Psoas muscle (tissue), 8 donors: ENCODE data around the gene PEX5L. TPM values are rescaled to one million over a fixed set of nuclear protein-coding genes. Genes with fewer than 3 reads are reported as not detected.

Experiments
- ATAC-seq, 4 donors: fragments of 200-7000 bp; cut with Tn5 transposase; one replicate each; pipeline ENCODE4 v1.9.1; 2020; ENCODE audit warnings: moderate library complexity in 3 of 4, mild to moderate bottlenecking in 2 of 4
- DNase-seq, 2 donors: peaks; one replicate each; pipeline ENCODE4 v3.0.0-alpha.2; 2020
- H3K27ac ChIP-seq: fragments of 200-600 bp; one replicate; pipeline ENCODE4 v1.8.0; 2022
- H3K27me3 ChIP-seq, 3 donors: fragments of 200-600 bp in 1 of 3; one replicate each; pipeline versions ENCODE4 v1.6.1 to v1.8.0; 2013 to 2022; ENCODE audit warnings: low read length in 2 of 3, mild to moderate bottlenecking in 2 of 3, moderate library complexity in 1 of 3; ENCODE audit not compliant: insufficient read depth in 3 of 3
- H3K36me3 ChIP-seq, 2 donors: fragments of 200-600 bp in 1 of 2; one replicate each; pipeline versions ENCODE4 v1.6.1 to v1.8.0; 2013 to 2022; ENCODE audit warnings: low read depth in 1 of 2, mild to moderate bottlenecking in 1 of 2, moderate library complexity in 1 of 2; ENCODE audit not compliant: insufficient read depth in 1 of 2
- H3K4me1 ChIP-seq: fragments of 200-600 bp; one replicate; pipeline ENCODE4 v1.8.0; 2022
- H3K4me3 ChIP-seq: fragments of 200-600 bp; one replicate; pipeline ENCODE4 v1.8.0; 2022; ENCODE audit warnings: mild to moderate bottlenecking
- H3K9me3 ChIP-seq: fragments of 200-600 bp; one replicate; pipeline ENCODE4 v1.8.0; 2022
- WGBS, 3 donors: extraction: QIAGEN DNeasy Blood & Tissue Kit; methylation state at CpG; one replicate each; pipeline versions ENCODE4 v1.1.6 to v1.1.7; 2013; 5-methylcytosine and 5-hydroxymethylcytosine counted together
- intact Hi-C, 2 donors: fragments of 100-400 bp; cut with DNase I; formaldehyde crosslinking; loops; one replicate each; pipeline versions ENCODE4 v1.11.0 to v1.14.2; 2022
- polyA plus RNA-seq, 3 donors: library from polyadenylated mRNA; stranded (reverse); fragments of 200-250 nt; gene quantifications; one replicate each; pipeline ENCODE4 v1.2.3, GENCODE V29; 2013
- total RNA-seq, 4 donors: library from RNA; stranded (reverse); fragmentation: NEBNext Ultra II Directional in 2 of 4; extraction: Animal tissue kit (Norgen Biotek cat#: 25700) in 2 of 4; gene quantifications; one replicate each; pipeline versions ENCODE4 v1.2.1 to v1.2.4, GENCODE V29; 2021 to 2023
- TF ChIP-seq, protein P1 (sequence below): fragments of 200-600 bp; IDR thresholded peaks from one replicate; pipeline ENCODE4 v1.8.0; 2022; ENCODE audit warnings: antibody characterized with exemption
- donor health status: healthy with polysubstance abuse.
- donor health status: DM: no; HTN: no; CAD: no; lungs with moderate emphysema.
- donor health status: Bipolar disorder and iron deficiency.
- donor health status: healthy.
- donor health status: DM: yes; HTN: yes; CAD: no.
- donor health status: DM: no; HTN: no; CAD: no.
- donor health status: DM: no; HTN: no; CAD: no.
- donor health status: DM: yes; HTN: yes; CAD: no.

Gene PEX5L
- total and polyA plus RNA-seq, 7 donors: 0.14 TPM; not detected in 6

DNA sequence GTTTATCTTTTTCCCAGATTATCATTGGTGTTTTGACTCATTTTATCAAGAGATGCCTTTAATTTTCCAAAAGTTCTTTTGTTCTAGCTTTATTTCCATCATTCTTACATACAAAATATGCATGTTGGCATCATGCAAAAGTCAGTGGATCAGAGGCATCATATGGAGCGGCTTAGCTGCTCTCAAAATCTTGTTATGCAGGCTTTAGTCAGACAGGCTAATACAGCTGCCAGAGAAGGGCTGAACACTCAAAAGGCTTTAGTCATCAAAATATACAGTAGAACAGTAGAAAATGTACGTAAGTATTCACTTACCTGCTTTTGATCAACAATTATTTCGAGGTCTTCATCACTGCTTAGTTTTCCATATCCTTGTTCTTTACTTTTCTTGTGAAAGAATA is 65.5 kb downstream of the PEX5L start:
- H3K4me3 ChIP-seq: no peak overlapping the region
- H3K27me3 ChIP-seq: no peaks in the 10 kb centered on the region
- TF ChIP-seq, protein P1, sequence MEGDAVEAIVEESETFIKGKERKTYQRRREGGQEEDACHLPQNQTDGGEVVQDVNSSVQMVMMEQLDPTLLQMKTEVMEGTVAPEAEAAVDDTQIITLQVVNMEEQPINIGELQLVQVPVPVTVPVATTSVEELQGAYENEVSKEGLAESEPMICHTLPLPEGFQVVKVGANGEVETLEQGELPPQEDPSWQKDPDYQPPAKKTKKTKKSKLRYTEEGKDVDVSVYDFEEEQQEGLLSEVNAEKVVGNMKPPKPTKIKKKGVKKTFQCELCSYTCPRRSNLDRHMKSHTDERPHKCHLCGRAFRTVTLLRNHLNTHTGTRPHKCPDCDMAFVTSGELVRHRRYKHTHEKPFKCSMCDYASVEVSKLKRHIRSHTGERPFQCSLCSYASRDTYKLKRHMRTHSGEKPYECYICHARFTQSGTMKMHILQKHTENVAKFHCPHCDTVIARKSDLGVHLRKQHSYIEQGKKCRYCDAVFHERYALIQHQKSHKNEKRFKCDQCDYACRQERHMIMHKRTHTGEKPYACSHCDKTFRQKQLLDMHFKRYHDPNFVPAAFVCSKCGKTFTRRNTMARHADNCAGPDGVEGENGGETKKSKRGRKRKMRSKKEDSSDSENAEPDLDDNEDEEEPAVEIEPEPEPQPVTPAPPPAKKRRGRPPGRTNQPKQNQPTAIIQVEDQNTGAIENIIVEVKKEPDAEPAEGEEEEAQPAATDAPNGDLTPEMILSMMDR: no peak
- no peak overlapping the region for H3K27ac ChIP-seq
- intact Hi-C loops: no loop called here
- H3K9me3 ChIP-seq: no peaks in the 10 kb centered on the region
- ATAC-seq (no peak), DNase-seq (no peak)
- 31 to 61% (median 57%) methylated on average over 3 of the region's 3 CpGs for WGBS, 3 donors
- no peaks in the 10 kb centered on the region for H3K4me1 ChIP-seq
- no peaks in the 10 kb centered on the region for H3K36me3 ChIP-seq

DNA sequence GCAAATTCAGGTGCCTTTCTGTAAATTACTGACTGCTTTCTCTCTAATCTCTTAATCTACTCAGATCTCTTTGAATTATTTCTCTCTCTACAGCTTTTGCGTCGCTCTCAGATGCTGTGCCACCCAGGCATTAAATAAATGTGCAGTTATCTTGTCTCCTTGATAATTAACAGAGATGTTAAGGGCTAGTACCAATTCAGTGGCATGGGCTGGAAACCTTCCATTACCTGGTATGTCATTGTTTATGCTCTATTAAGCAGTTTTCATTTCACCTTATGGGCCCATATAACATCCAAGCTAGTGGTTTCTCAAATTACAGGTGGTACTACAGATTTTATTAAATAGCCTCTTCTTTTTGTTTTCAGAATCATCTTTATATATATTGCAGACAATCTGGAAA is 66.0 kb downstream of the PEX5L start:
- H3K4me1 ChIP-seq: no peaks in the 10 kb centered on the region
- no peaks in the 10 kb centered on the region for H3K9me3 ChIP-seq
- 91 to 93% (median 93%) methylated on average over 2 of the region's 2 CpGs for WGBS, 3 donors
- ATAC-seq: no peak
- H3K36me3 ChIP-seq: no peaks in the 10 kb centered on the region
- no peak for DNase-seq
- H3K27ac ChIP-seq: no peak overlapping the region
- TF ChIP-seq, protein P1: no peak
- H3K27me3 ChIP-seq: no peaks in the 10 kb centered on the region
- no peak overlapping the region for H3K4me3 ChIP-seq
- intact Hi-C loops: no loop called here

- no peak for ATAC-seq
- intact Hi-C loops: no loop called here
- no peak overlapping the region for H3K27ac ChIP-seq
- 45 to 56% (median 45%) methylated on average over 2 of the region's 2 CpGs for WGBS, 3 donors
- TF ChIP-seq, protein P1: no peak
- H3K4me1 ChIP-seq: no peaks in the 10 kb centered on the region
- no peaks in the 10 kb centered on the region for H3K36me3 ChIP-seq
- H3K9me3 ChIP-seq: no peaks in the 10 kb centered on the region
- DNase-seq: no peak
- no peak overlapping the region for H3K4me3 ChIP-seq
- no peaks in the 10 kb centered on the region for H3K27me3 ChIP-seq
These were observed 67.2 kb downstream of the PEX5L start for GRCh38 chr3:179969525-179969924.

DNA sequence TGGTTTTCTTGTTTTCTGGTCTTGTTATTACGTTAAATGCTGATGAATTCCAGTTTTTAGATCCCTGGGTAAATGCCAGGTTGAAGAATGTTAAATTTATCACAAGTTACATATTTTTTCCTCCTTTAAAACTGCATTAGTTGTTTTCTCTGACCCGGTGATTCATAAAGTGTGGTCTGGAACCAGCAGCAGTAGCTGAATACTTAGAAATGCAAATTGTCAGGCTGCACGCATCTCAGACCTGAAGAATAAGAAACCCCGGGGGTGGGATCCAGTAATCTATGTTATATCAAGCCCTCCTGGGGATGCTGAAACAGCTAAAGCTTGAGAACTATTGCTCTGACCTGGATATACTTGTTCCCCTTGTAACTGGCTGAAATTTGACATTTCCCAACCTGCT is 69.1 kb downstream of the PEX5L start:
- Histone ChIP-seq H3K4me1 (no peaks in the 10 kb centered on the region), H3K4me3 (no peak overlapping the region), H3K36me3 (no peaks in the 10 kb centered on the region), H3K9me3 (no peaks in the 10 kb centered on the region), H3K27ac (no peak overlapping the region), H3K27me3 (no peaks in the 10 kb centered on the region)
- DNase-seq (no peak), ATAC-seq (no peak)
- intact Hi-C loops: no loop called here
- TF ChIP-seq, protein P1: no peak
- WGBS, 3 donors: 55 to 60% (median 57%) methylated on average over 4 of the region's 4 CpGs

DNA sequence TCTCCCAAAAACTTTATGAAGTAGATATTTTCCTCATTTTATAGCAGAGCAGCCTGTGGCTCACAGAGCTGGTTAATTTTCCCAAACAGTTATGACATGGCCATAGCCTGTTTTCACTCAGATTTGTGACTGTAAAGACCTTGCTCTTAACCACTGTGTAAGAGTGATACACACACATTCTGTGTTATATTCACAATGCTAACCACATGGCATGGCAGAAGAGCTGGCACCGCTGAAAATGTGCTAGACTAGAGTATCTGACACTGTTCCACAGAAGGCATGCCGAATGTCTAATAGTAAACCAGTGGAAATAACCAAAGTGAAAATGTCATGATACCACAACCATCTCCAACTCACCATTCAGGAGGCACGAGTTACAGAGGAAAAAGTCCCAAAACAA is 71.8 kb downstream of the PEX5L start:
- ATAC-seq (no peak), DNase-seq (no peak)
- no peaks in the 10 kb centered on the region for H3K9me3 ChIP-seq
- H3K27me3 ChIP-seq: no peaks in the 10 kb centered on the region
- no peak overlapping the region for H3K27ac ChIP-seq
- H3K36me3 ChIP-seq: no peaks in the 10 kb centered on the region
- H3K4me1 ChIP-seq: no peaks in the 10 kb centered on the region
- intact Hi-C loops: no loop called here
- TF ChIP-seq, protein P1: no peak
- no peak overlapping the region for H3K4me3 ChIP-seq
- WGBS, 3 donors: 7 to 81% (median 17%) methylated on average over 3 of the region's 3 CpGs
